Measurements from ENCODE around the gene COMMD1. TPM values are rescaled to one million over a fixed set of nuclear protein-coding genes. Genes with fewer than 3 reads are reported as not detected.
"Not testable (repeated sequence)": the region's sequence is repeated elsewhere in the genome, so short reads cannot be mapped to it uniquely, and the experiment has no call there.

The COMMD1 gene
- polyA plus RNA-seq, 4 donors, result 53.9 to 84.7 (median 75.7) TPM

GRCh38 chr2:61922714-61923113 is 17.2 kb downstream of the COMMD1 start:
- no peak for DNase-seq (ENCODE audit: low read depth in 4 of 4, low spot score in 2 of 4)

- DNase-seq (ENCODE audit: low read depth in 4 of 4, low spot score in 2 of 4), result no peak
Observed at GRCh38 chr2:61924895-61925663, 19.6 kb downstream of the COMMD1 start.

GRCh38 chr2:61926531-61927477 is 21.3 kb downstream of the COMMD1 start:
- no peak for DNase-seq (ENCODE audit: low read depth in 4 of 4, low spot score in 2 of 4)

- no peak for DNase-seq (ENCODE audit: low read depth in 4 of 4, low spot score in 2 of 4)
Observed at GRCh38 chr2:61928826-61929461, 23.5 kb downstream of the COMMD1 start.

GRCh38 chr2:61937098-61937497 is 31.6 kb downstream of the COMMD1 start:
- DNase-seq (ENCODE audit: low read depth in 4 of 4, low spot score in 2 of 4), result no peak

- DNase-seq (ENCODE audit: low read depth in 4 of 4, low spot score in 2 of 4), result no peak
Observed at GRCh38 chr2:61937886-61938285, 32.4 kb downstream of the COMMD1 start.

GRCh38 chr2:61938511-61938910 is 33.0 kb downstream of the COMMD1 start:
- DNase-seq (ENCODE audit: low read depth in 4 of 4, low spot score in 2 of 4), result no peak

GRCh38 chr2:61943251-61943650 is 37.8 kb downstream of the COMMD1 start:
- no peak for DNase-seq (ENCODE audit: low read depth in 4 of 4, low spot score in 2 of 4)

GRCh38 chr2:61946666-61947065 is 41.2 kb downstream of the COMMD1 start:
- no peak for DNase-seq (ENCODE audit: low read depth in 4 of 4, low spot score in 2 of 4)

GRCh38 chr2:61948661-61949457 is 43.4 kb downstream of the COMMD1 start:
- DNase-seq (ENCODE audit: low read depth in 4 of 4, low spot score in 2 of 4), result no peak

- no peak for DNase-seq (ENCODE audit: low read depth in 4 of 4, low spot score in 2 of 4)
Observed at GRCh38 chr2:61949458-61949713, 43.9 kb downstream of the COMMD1 start.

- peak; percentile 24 to 67 (median 46) for DNase-seq (ENCODE audit: low read depth in 4 of 4, low spot score in 2 of 4)
Observed at GRCh38 chr2:61949714-61950560, 44.5 kb downstream of the COMMD1 start.

GRCh38 chr2:61950571-61951315 is 45.3 kb downstream of the COMMD1 start:
- no peak for DNase-seq (ENCODE audit: low read depth in 4 of 4, low spot score in 2 of 4)

- no peak for DNase-seq (ENCODE audit: low read depth in 4 of 4, low spot score in 2 of 4)
Observed at GRCh38 chr2:61951881-61952280, 46.4 kb downstream of the COMMD1 start.

GRCh38 chr2:61952288-61952687 is 46.8 kb downstream of the COMMD1 start:
- DNase-seq (ENCODE audit: low read depth in 4 of 4, low spot score in 2 of 4), result no peak

- DNase-seq (ENCODE audit: low read depth in 4 of 4, low spot score in 2 of 4), result not testable (repeated sequence)
Observed at GRCh38 chr2:61954856-61955255, 49.4 kb downstream of the COMMD1 start.

GRCh38 chr2:61959381-61960293 is 54.2 kb downstream of the COMMD1 start:
- DNase-seq (ENCODE audit: low read depth in 4 of 4, low spot score in 2 of 4), result no peak
